ENCODE measurements around the gene ANKRD50. TPM values are rescaled to one million over a fixed set of nuclear protein-coding genes. Genes with fewer than 3 reads are reported as not detected.

Gene ANKRD50
- polyA plus RNA-seq, 1 donor from 2014 or later, result not detected

DNA sequence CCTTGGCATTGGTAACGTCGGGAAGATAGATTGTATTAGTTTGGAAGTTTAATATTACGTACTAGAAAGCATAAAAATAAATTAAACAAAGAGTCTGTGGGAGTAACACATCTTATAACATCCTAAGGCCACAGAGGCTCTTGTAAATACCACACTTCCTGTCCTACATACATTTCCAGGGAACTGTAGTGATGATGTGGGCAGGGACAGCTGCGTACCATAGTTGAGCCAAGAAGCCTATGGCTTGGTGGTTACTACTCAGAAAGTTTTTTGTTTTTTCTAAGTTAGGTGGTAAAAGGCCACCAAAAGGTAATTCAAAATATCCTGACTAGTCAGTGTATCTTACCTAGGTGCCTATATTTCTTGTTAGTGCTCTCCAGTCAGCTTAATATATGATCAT is 4.6 kb upstream of the ANKRD50 start:
- peaks cover 0 to 2% (median 0%) of the 10 kb centered on the region in 3 donors for H3K9me3 Mint-ChIP-seq
- H3K27ac Mint-ChIP-seq, result no peak overlapping the region

DNA sequence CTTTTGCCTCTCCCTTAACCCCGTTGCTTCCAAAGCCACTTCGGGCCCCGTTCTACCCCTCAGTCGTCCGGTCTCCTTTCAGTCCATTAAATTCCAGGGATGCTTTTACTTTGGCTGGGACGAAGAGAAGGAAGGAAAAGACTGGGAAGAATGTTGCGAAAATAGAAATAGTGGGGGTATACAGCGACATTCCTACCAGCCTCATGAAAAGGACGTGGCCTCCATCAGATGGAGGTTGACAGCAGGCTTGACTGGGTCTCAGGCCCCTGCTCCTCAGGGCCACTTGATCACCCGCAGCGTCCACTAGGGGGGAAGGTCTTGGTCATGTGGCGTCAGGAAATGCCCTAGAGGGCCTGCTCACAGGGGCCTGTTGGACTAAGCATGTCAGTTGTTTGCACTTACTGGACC is 657 bp upstream of the ANKRD50 start:
- no peaks in the 10 kb centered on the region for H3K9me3 Mint-ChIP-seq
- no peak overlapping the region for H3K27ac Mint-ChIP-seq
- peaks cover 7% of the 10 kb centered on the region for H3K27me3 Mint-ChIP-seq
- H3K36me3 Mint-ChIP-seq, result no peaks in the 10 kb centered on the region
- H3K4me1 Mint-ChIP-seq, result peaks cover 2 to 8% (median 5%) of the 10 kb centered on the region in 3 donors
- peak overlapping the region; percentile 65 to 92 (median 78) for H3K4me3 Mint-ChIP-seq

More for the DNA sequence above, 4.6 kb upstream of the ANKRD50 start:
- Mint-ChIP-seq H3K27me3 (peaks cover 7% of the 10 kb centered on the region), H3K4me1 (peaks cover 2 to 8% (median 5%) of the 10 kb centered on the region in 3 donors), H3K4me3 (peak overlapping the region in 1 of 4 donors; percentile 25), H3K36me3 (no peaks in the 10 kb centered on the region)

DNA sequence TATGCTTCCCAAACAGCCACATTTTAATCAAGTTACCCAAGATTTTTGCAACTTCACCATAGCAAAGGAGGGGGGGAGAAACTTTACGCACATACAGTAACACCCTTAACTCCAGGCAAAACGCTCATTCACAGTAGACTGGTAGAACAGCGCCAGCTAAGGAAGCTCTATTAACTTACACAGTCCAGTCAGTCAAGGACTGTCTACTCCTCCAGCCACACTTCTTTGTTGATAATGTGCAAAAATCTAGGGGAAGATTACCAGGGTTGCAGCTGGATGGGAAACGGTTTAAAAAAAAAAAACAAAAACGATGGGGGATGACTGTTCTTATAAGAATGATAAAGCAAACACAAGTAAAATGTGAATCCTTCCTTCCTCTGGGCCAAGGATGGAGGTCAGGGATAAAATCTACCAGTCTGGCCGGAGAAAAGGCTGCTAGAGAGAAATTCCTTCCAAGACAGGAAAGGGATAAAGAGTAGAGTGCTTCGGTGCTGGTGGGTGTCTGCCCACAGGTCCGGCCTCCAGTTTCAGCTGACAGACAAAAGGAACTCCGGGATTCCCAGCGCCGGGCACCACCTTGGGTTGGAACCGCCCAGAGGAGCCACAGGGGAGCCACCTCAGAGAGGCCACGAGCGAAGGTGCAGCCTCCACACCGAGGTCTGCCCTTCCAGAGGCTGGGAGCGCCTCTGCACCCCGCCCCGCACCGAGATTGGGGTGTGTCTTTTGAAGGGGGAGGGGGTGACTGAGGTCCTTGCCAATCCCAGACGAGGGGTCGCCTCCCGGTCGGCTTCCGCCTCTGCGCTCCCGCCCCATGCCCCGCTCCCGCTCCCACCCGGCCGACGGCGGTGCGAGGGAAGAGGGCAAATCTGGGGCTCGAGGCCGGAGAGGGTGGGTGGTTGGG is 811 bp downstream of the ANKRD50 start:
- peaks cover 2 to 8% (median 5%) of the 10 kb centered on the region in 3 donors for H3K4me1 Mint-ChIP-seq
- no peaks in the 10 kb centered on the region for H3K9me3 Mint-ChIP-seq
- no peak overlapping the region for H3K27ac Mint-ChIP-seq
- no peaks in the 10 kb centered on the region for H3K36me3 Mint-ChIP-seq
- H3K27me3 Mint-ChIP-seq, result peaks cover 7% of the 10 kb centered on the region
- H3K4me3 Mint-ChIP-seq, result peak overlapping the region in 1 of 4 donors; percentile 70

DNA sequence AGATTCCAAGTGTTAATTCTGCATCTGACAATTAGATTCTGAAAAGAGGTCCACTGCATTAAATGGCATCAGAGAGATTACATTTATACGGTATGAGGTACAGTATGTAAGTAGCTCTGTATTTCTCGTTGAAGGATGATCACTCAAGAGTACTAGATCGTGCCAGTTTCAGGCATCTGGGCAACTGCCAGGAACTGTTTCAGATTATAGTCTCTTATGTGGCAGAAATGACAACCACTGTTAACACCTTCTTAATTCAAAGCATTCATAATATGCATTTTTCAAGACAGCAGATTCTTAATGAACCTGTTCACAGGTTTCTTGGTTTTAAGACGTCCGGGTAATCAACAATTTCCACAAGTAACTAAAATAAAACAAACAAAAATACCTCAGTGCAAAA is 1.6 kb downstream of the ANKRD50 start:
- Mint-ChIP-seq H3K4me1 (peaks cover 2 to 8% (median 5%) of the 10 kb centered on the region in 3 donors), H3K27me3 (peaks cover 7% of the 10 kb centered on the region), H3K27ac (no peak overlapping the region), H3K9me3 (no peaks in the 10 kb centered on the region), H3K4me3 (no peak overlapping the region), H3K36me3 (no peaks in the 10 kb centered on the region)

DNA sequence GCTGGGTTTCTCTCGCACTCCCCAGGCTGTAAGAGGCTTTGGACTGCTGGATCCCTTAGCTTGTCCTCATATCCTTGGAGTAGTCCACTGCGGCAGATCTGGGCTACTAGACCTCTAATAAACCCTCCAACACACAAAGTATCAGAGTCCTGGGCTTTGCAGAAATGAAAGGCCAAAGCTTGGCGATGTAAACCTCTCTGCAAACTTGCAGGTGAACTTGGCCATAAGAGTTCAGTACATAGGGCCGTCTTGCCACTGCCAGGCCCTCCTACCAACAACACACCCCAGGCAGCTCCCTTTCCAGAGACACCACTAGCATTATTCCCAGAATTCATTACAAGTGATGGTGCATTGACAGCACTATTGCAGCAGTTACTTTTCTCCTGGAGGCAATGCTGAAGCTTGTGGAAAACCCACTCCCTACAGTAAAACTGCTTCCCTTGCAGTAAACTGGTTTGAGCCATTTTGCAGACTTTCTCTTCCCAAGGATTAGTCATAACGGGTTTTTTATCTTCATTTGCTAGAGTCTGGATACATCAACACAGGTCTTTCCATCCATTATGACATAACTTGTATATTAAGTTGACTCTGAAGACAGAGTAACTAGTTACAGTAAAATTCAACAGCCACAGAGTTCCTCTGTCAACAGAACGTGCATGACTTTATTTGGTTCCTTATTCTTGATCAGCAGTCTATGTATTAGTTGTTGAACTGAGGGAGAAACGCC is 2.4 kb downstream of the ANKRD50 start:
- no peak overlapping the region for H3K27ac Mint-ChIP-seq
- no peaks in the 10 kb centered on the region for H3K36me3 Mint-ChIP-seq
- H3K9me3 Mint-ChIP-seq, result no peaks in the 10 kb centered on the region
- no peak overlapping the region for H3K4me3 Mint-ChIP-seq
- peaks cover 7% of the 10 kb centered on the region for H3K27me3 Mint-ChIP-seq
- peaks cover 2 to 8% (median 5%) of the 10 kb centered on the region in 3 donors for H3K4me1 Mint-ChIP-seq

DNA sequence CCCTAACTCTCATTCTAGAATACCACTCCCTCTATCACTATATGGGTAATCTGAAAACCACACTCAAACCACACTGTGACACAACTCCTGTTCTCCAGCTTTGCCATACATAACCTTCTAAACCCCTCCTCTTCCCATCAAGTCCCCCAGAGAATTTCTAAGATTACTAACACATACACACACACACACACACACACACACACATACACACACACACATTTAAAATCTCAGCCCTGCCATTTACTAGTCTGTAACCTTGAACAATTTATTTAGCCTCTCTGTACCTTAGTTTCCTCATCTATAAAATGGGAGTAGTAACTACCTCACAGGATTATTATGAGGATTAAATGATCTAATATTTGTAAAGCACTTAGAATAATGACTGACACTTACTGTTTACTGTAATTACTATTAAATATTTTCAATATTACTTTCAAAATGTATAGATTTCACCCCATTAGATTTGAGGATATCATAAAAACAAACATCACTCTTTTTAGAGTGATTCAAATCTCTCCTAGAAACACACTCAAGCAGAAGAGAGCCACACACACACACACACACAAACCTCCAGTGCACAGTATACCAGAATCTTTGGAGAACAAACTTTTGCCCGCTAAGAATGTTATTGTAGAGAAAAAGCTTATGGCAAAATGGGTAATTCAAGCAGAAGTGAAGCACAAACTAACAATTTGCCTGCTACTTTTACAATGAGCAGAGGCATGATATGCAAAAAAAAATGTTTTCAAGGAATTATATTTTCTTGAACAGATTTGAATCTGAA is 3.8 kb downstream of the ANKRD50 start:
- Mint-ChIP-seq H3K27me3 (peaks cover 7% of the 10 kb centered on the region), H3K36me3 (no peaks in the 10 kb centered on the region), H3K4me3 (no peak overlapping the region), H3K27ac (no peak overlapping the region), H3K4me1 (peaks cover 2 to 7% (median 5%) of the 10 kb centered on the region in 3 donors), H3K9me3 (no peaks in the 10 kb centered on the region)

DNA sequence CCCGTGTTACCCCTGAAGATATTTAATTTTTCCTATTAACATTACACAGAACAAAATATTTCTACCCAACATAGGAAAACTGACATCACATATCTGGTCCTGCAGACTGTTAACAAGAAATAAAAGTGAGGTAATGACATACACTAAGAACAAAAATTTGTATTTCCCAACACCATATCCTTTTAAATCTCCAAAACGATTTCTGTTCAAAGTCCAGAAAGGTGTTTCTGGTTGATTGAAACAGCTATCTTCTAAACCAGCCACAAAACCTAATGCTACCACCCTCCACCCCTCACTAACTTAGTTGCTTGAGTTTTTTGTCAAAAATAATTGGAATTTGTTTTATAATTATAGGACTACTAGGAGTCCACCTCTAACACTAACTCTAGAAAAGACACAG is 7.1 kb downstream of the ANKRD50 start:
- no peaks in the 10 kb centered on the region for H3K27me3 Mint-ChIP-seq
- H3K27ac Mint-ChIP-seq, result no peak overlapping the region
- H3K9me3 Mint-ChIP-seq, result no peaks in the 10 kb centered on the region
- peaks cover 3 to 5% (median 4%) of the 10 kb centered on the region in 3 donors for H3K4me1 Mint-ChIP-seq
- H3K4me3 Mint-ChIP-seq, result no peak overlapping the region
- no peaks in the 10 kb centered on the region for H3K36me3 Mint-ChIP-seq

DNA sequence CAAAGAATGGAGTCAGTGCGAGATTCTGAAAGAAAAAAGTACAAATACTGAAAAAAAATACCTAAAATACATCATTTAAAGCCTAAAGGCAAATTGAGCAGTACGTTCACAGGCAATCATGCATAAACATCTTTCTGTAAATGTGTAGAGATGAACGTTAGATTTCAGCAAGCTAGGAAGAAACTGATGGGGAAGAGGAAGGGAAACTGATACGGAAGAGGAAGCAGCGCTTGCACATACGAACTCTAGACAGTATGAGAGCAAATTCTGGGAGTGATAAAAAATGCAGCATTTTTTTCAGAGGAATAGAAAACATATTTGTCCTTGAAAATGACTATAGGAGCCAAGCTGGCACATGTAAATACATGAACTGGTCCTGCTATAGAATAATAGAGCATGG is 9.4 kb downstream of the ANKRD50 start:
- Mint-ChIP-seq H3K27me3 (no peaks in the 10 kb centered on the region), H3K27ac (no peak overlapping the region), H3K4me3 (no peak overlapping the region), H3K9me3 (no peaks in the 10 kb centered on the region), H3K4me1 (peaks cover 3 to 5% (median 4%) of the 10 kb centered on the region in 3 donors), H3K36me3 (no peaks in the 10 kb centered on the region)

DNA sequence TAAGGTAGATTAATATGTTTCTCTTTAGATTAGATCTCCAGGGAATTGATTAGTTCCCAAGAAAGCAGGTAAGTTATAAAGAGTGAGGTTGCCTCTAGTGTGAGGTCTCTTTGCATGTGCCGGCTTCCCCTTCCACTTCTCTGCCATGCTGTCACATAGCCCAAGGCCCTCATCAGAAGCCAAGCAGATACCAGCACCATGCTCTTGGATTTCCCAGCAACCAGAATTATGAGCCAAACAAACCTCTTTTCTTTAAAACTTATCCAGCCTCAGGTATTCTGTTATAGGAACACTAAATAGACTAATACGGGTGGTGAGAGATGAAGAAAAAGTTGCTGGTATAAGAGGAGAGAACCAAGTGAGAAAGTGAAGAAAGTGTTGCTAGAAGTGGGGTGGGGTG is 15.1 kb downstream of the ANKRD50 start:
- Mint-ChIP-seq H3K27ac (no peak overlapping the region), H3K36me3 (peaks cover 1% of the 10 kb centered on the region)

DNA sequence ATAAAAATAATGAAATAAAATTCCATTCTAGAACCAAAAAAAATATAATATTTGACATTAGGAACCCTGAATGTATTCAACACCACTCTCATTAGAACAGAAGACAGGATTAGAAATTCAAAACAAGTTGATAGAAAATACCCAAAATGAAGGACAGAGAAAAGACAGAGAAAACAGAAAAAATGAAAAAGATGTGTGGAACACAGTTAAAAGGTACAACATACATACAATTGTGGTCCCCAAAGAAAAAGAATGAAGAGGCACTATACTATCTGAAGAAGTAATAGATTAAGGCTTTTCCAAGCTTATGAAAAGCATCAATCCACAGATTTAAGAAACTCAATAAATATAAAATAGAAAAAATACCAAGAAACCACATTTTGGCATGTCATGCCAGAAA is 16.4 kb downstream of the ANKRD50 start:
- Mint-ChIP-seq H3K36me3 (peaks cover 1% of the 10 kb centered on the region), H3K27me3 (peaks cover 1% of the 10 kb centered on the region), H3K4me1 (peaks cover 0 to 1% (median 0%) of the 10 kb centered on the region in 3 donors), H3K27ac (no peak overlapping the region), H3K9me3 (peaks cover 3 to 8% (median 3%) of the 10 kb centered on the region in 3 donors), H3K4me3 (no peak overlapping the region)

More for the DNA sequence above, 15.1 kb downstream of the ANKRD50 start:
- Mint-ChIP-seq H3K27me3 (peaks cover 1% of the 10 kb centered on the region), H3K4me1 (peaks cover 0 to 1% (median 0%) of the 10 kb centered on the region in 3 donors), H3K9me3 (peaks cover 3 to 8% (median 3%) of the 10 kb centered on the region in 3 donors), H3K4me3 (no peak overlapping the region)

DNA sequence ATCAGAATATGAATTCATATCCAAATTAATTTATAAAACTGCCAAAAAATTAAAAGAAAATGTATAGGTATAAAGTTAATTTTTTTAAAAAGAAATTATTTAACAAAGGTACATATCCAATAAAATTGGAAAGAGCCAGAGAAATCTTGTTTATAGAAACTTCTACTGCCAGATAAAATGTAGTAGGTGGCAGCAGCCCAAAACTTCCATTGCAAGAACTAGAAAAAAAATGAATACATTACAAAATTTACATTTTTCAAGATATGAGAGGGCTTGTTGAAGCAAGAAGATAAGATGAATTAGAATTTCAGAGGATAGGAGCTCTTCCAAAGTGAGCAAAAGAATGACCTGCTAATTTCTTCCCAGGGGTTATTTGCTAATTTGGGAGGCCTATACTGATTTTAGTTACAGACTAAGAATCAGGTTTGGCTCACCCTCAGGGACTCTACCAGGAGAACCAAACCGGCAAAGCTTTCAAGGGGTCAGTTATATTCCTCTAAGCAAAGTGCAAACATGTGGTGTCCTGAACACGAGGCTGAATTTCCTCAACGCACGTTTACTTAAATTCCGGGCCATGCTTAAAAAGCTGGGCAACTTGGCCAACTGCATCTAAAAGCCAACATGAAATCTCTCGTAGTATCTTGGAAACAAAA is 17.5 kb downstream of the ANKRD50 start:
- Mint-ChIP-seq H3K4me1 (peaks cover 0 to 1% (median 0%) of the 10 kb centered on the region in 3 donors), H3K27me3 (peaks cover 1% of the 10 kb centered on the region), H3K36me3 (peaks cover 1% of the 10 kb centered on the region), H3K9me3 (peaks cover 3 to 8% (median 5%) of the 10 kb centered on the region in 3 donors), H3K27ac (no peak overlapping the region), H3K4me3 (no peak overlapping the region)

DNA sequence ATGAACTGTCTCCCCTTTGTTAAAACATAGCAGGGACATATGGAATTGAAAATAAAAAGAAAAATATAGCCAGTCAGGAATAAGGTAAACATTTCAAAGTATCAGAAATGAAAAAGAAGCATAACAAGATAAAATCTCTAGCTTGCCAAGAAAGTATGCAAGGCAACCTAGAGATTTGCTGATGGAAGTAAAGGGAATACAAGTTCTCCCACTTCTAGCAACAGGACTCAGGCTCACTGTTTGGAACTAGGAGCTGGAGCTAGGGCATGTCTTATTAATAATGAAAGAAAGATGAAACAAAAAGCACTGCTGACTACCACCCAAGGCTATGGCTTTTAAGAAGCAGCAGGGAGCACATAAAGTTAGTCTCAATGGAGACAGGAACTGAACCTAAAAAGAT is 18.2 kb downstream of the ANKRD50 start:
- no peak overlapping the region for H3K4me3 Mint-ChIP-seq

DNA sequence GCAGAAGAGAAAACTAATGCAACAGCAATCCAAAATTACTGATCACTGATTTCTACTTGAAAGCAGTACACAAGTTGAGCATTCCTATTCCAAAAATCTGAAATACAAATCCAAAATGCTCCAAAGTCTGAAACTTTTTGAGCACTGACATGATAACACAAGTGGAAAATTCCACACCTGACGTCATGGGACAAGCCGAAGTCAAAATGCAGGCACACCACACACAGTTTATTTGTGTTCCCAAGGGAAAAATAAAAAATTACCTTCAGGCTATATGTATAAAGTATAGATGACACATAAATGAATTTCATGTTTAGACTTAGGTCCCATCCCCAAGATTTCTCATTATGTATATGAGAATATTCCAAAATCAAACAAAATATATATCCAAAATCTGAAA is 20.7 kb downstream of the ANKRD50 start:
- H3K27me3 Mint-ChIP-seq, result no peaks in the 10 kb centered on the region
- H3K9me3 Mint-ChIP-seq, result peaks cover 0 to 8% (median under 1%) of the 10 kb centered on the region in 3 donors
- no peak overlapping the region for H3K4me3 Mint-ChIP-seq
- no peak overlapping the region for H3K27ac Mint-ChIP-seq
- H3K4me1 Mint-ChIP-seq, result peaks cover 0 to 1% (median 0%) of the 10 kb centered on the region in 3 donors
- peaks cover 1% of the 10 kb centered on the region for H3K36me3 Mint-ChIP-seq

More for the DNA sequence above, 18.2 kb downstream of the ANKRD50 start:
- H3K36me3 Mint-ChIP-seq, result peaks cover 1% of the 10 kb centered on the region
- peaks cover 0 to 1% (median 0%) of the 10 kb centered on the region in 3 donors for H3K4me1 Mint-ChIP-seq
- H3K27me3 Mint-ChIP-seq, result peaks cover 1% of the 10 kb centered on the region
- peaks cover 3 to 8% (median 5%) of the 10 kb centered on the region in 3 donors for H3K9me3 Mint-ChIP-seq
- no peak overlapping the region for H3K27ac Mint-ChIP-seq

DNA sequence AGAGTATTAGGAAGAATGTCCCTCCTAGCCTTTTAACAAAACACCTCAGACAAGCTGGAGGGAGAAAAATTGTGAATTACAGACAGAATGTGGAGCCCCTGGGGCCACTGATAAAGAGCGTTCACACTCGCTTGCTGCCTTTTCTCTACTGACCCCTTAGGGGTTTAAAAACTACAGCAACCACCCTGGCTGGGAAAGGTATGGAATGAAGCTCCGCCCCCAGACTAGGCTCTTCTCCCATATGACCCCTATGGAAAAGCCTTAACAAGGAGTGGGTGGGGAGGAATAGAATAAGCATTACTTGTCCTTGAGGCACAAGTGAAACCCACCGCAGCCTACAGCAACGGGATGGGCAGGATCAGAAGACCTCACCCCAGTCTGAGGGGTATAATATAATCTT is 26.3 kb downstream of the ANKRD50 start:
- no peaks in the 10 kb centered on the region for H3K4me1 Mint-ChIP-seq
- H3K27me3 Mint-ChIP-seq, result no peaks in the 10 kb centered on the region
- H3K27ac Mint-ChIP-seq, result no peak overlapping the region
- H3K4me3 Mint-ChIP-seq, result no peak overlapping the region
- no peaks in the 10 kb centered on the region for H3K36me3 Mint-ChIP-seq
- H3K9me3 Mint-ChIP-seq, result peaks cover 0 to 7% (median 0%) of the 10 kb centered on the region in 3 donors
